NB4 (cell line): ENCODE results near the gene DOC2B.

Source experiments
- POLR2A ChIP-seq: IDR thresholded peaks from 2 replicates; pipeline ENCODE4 v1.6.1; 2011; ENCODE audit warnings: mild to moderate bottlenecking; ENCODE audit not compliant: insufficient read length; ENCODE audit errors: extremely low read depth
- TF ChIP-seq, protein P1 (sequence below): IDR thresholded peaks from one replicate; pipeline ENCODE4 v1.5.1; 2012; ENCODE audit warnings: low read depth, low read length

DNA sequence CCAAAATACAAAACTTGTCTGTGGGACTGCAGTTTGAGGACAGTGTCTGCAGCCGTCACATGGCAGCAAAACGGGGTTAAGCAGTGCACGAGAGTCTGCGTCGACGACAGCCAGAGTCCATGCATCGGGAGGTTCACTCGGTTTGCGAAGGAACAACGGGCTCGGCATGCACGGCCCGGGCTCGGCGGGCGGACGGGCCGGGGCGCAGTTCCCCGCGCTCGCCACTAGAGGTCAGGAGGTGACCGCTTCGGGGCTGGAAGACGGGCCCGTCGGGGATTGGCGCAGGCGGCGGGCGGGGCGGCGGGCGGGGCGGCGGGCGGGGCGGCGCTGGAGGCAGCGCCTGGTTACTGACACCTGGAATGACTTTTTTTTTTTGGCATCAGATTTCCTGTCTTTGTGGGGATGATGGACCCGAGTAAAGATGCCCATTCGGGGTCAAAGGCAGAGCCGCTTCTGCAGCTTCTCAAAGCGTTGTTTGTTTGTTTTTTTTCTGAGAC, 37.6 kb downstream of the DOC2B start:
- TF ChIP-seq, protein P1, sequence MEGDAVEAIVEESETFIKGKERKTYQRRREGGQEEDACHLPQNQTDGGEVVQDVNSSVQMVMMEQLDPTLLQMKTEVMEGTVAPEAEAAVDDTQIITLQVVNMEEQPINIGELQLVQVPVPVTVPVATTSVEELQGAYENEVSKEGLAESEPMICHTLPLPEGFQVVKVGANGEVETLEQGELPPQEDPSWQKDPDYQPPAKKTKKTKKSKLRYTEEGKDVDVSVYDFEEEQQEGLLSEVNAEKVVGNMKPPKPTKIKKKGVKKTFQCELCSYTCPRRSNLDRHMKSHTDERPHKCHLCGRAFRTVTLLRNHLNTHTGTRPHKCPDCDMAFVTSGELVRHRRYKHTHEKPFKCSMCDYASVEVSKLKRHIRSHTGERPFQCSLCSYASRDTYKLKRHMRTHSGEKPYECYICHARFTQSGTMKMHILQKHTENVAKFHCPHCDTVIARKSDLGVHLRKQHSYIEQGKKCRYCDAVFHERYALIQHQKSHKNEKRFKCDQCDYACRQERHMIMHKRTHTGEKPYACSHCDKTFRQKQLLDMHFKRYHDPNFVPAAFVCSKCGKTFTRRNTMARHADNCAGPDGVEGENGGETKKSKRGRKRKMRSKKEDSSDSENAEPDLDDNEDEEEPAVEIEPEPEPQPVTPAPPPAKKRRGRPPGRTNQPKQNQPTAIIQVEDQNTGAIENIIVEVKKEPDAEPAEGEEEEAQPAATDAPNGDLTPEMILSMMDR = peak; percentile 49
- TF ChIP-seq POLR2A = no peak
